GM23338 (cell line): ENCODE data around the gene ZNF337.

Experiments
- CREB1 ChIP-seq: fragments of 250-450 bp; sonication (Bioruptor Pico); IDR thresholded peaks from 2 replicates; pipeline ENCODE4 v1.5.0; 2020; ENCODE audit warnings: low read depth, mild to moderate bottlenecking, moderate library complexity
- CTCF ChIP-seq, 2 experiments: fragments of 200-600 bp in 1 of 2; sonication (generic) in 1 of 2; conservative IDR thresholded peaks; 2 replicates each; pipeline versions ENCODE4 v1.5.1 to v1.6.1; 2016 to 2017; ENCODE audit warnings: antibody characterized with exemption in 2 of 2, low read depth in 2 of 2, mild to moderate bottlenecking in 2 of 2, moderate library complexity in 1 of 2
- ETS1 ChIP-seq: IDR thresholded peaks from 2 replicates; pipeline ENCODE4 v1.6.1; 2016; ENCODE audit warnings: antibody characterized with exemption
- EZH2 ChIP-seq: fragments of 200-600 bp; sonication (generic); IDR thresholded peaks from one replicate; pipeline ENCODE4 v1.8.0; 2017; ENCODE audit warnings: antibody characterized with exemption, mild to moderate bottlenecking, low read depth; ENCODE audit not compliant: unreplicated experiment
- EZH2phosphoT487 ChIP-seq: fragments of 200-600 bp; sonication (generic); IDR thresholded peaks from one replicate; pipeline ENCODE4 v1.8.1; 2018; ENCODE audit warnings: antibody characterized with exemption; ENCODE audit not compliant: unreplicated experiment
- POLR2AphosphoS5 ChIP-seq: IDR thresholded peaks from 2 replicates; pipeline ENCODE4 v1.6.1; 2016; ENCODE audit warnings: antibody characterized with exemption, low read depth
- REST ChIP-seq: IDR thresholded peaks from one replicate; pipeline ENCODE4 v1.6.1; 2018; ENCODE audit warnings: antibody characterized with exemption; ENCODE audit not compliant: unreplicated experiment

GRCh38 chr20:25744261-25744660 lies 47.6 kb upstream of the ZNF337 start:
- TF ChIP-seq EZH2phosphoT487 (no peak), CTCF (conservative IDR thresholded peaks at IDR 0.05; ENCODE audit: low read depth in 2 of 2) (no peak), REST (no peak), EZH2 (no peak), POLR2AphosphoS5 (no peak), CREB1 (CRISPR knock-in tag) (no peak), ETS1 (no peak)
